HepG2 (cell line): ENCODE measurements around the gene APOC3. TPM values are rescaled to one million over a fixed set of nuclear protein-coding genes. Genes with fewer than 3 reads are reported as not detected.

Experiments
- HDAC1 ChIP-seq: sonication (generic); formaldehyde crosslinking; IDR thresholded peaks from 2 replicates; pipeline ENCODE4 v1.5.1; 2020; ENCODE audit warnings: mild to moderate bottlenecking, missing genetic modification reagents
- HOXA3 ChIP-seq: sonication (generic); formaldehyde crosslinking; IDR thresholded peaks from 2 replicates; pipeline ENCODE4 v1.5.0; 2020; ENCODE audit warnings: missing genetic modification reagents
- KLF16 ChIP-seq, 2 experiments: sonication (generic) in 1 of 2; formaldehyde crosslinking in 1 of 2; IDR thresholded peaks; 2 replicates each; pipeline versions ENCODE4 v1.6.1 to v1.8.0; 2016 to 2023; ENCODE audit warnings: missing genetic modification reagents in 2 of 2, missing compliant biosample characterization in 1 of 2
- MYNN ChIP-seq: sonication (generic); formaldehyde crosslinking; IDR thresholded peaks from 2 replicates; pipeline ENCODE4 v1.4.0; 2020; ENCODE audit warnings: mild to moderate bottlenecking, low read depth, missing genetic modification reagents
- MZF1 ChIP-seq: sonication (generic); formaldehyde crosslinking; IDR thresholded peaks from 2 replicates; pipeline ENCODE4 v1.8.1; 2023; ENCODE audit warnings: mild to moderate bottlenecking, missing genetic modification reagents, borderline replicate concordance
- TOPORS ChIP-seq: sonication (generic); formaldehyde crosslinking; IDR thresholded peaks from 2 replicates; pipeline ENCODE4 v1.8.0; 2023; ENCODE audit warnings: mild to moderate bottlenecking, missing genetic modification reagents
- TSC22D2 ChIP-seq: sonication (generic); formaldehyde crosslinking; IDR thresholded peaks from 2 replicates; pipeline ENCODE4 v1.5.1; 2020; ENCODE audit warnings: missing genetic modification reagents, mild to moderate bottlenecking, borderline replicate concordance
- ZNF207 ChIP-seq: fragments of 450-650 bp; IDR thresholded peaks from 2 replicates; pipeline ENCODE4 v1.6.1; 2016; ENCODE audit warnings: antibody characterized with exemption, borderline replicate concordance
- ZNF225 ChIP-seq: sonication (generic); formaldehyde crosslinking; IDR thresholded peaks from 2 replicates; pipeline ENCODE4 v1.4.0; 2020; ENCODE audit warnings: mild to moderate bottlenecking, missing genetic modification reagents
- ZNF335 ChIP-seq: sonication (generic); formaldehyde crosslinking; IDR thresholded peaks from 2 replicates; pipeline ENCODE4 v1.4.0; 2020; ENCODE audit warnings: missing genetic modification reagents
- ZNF510 ChIP-seq: sonication (generic); formaldehyde crosslinking; IDR thresholded peaks from 2 replicates; pipeline ENCODE4 v1.4.0; 2020; ENCODE audit warnings: low read depth, mild to moderate bottlenecking, missing genetic modification reagents
- polyA plus RNA-seq, 8 experiments: library from polyadenylated mRNA; depleted of rRNA in 3 of 8; stranded (reverse) in 7 of 8; unstranded in 1 of 8; fragments of >200 nt; fragmentation: Illumina TruSeq in 4 of 8; extraction: Trizol in 4 of 8; gene quantifications; 2 replicates each; pipeline versions ENCODE4 v1.2.1 to v1.2.3, GENCODE V29; 2011 to 2016; ENCODE audit warnings: low read depth in 4 of 8, missing spikeins in 1 of 8, mixed read lengths in 1 of 8; ENCODE audit not compliant: insufficient read depth in 1 of 8
- total RNA-seq, 5 experiments: library from RNA; depleted of rRNA; stranded (reverse); fragments of >200 nt; fragmentation: Illumina TruSeq; extraction: Trizol; gene quantifications; 2 replicates each; pipeline ENCODE4 v1.2.3, GENCODE V29; 2016; ENCODE audit warnings: low read depth in 1 of 5
- TF ChIP-seq, protein P1 (sequence below): sonication (generic); formaldehyde crosslinking; IDR thresholded peaks from 2 replicates; pipeline ENCODE4 v1.5.1; 2020; ENCODE audit warnings: mild to moderate bottlenecking, missing genetic modification reagents, moderate library complexity
- TF ChIP-seq, protein P2 (sequence below): IDR thresholded peaks from 2 replicates; pipeline ENCODE4 v1.6.1; 2016; ENCODE audit warnings: low read depth, missing genetic modification reagents, missing compliant biosample characterization
- TF ChIP-seq, protein P3 (sequence below): IDR thresholded peaks from 2 replicates; pipeline ENCODE4 v1.6.1; 2016; ENCODE audit warnings: control low read depth
- TF ChIP-seq, protein P4 (sequence below): sonication (generic); formaldehyde crosslinking; IDR thresholded peaks from 2 replicates; pipeline ENCODE4 v1.5.0; 2020; ENCODE audit warnings: mild to moderate bottlenecking, missing genetic modification reagents
- TF ChIP-seq, protein P5 (sequence below): IDR thresholded peaks from 2 replicates; pipeline ENCODE4 v1.6.1; 2018; ENCODE audit warnings: missing genetic modification reagents

The APOC3 gene
- total and polyA plus RNA-seq, 2 of the 13 experiments (the other 11 are each of a cell fraction or from before 2014, with no cell fraction given), result 314 to 687 TPM

DNA sequence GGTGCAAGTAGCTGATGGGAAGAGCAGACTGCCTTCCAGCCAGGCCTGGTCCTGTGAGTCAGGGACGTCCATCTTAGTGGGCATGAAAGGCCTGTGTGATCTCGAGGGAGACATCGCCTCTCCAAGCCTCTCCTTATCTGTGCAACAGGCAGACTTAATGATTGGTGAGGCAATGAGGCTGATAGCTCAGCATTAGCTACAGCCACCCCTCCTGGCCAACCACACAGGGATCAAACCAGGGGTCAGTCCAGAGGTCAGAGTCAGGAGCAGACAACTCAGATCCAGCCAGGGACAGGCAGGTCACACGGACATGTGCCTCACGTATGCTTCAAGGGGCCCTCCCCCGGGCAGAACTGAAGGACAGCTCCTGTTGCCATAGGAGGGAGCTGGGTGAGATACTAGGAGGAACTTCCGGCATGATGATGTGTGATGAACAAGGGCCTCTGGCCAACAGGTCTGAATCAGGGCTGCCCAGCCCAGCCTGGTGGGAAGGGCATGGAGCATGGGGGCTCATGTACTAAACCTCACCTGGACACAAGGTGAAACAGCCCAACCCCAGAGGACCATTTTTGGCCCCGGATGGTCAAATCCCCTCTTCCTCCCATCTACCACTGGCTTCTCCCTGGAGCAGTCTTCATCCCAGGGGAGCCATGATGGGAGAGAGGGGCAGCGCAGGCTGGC lies 2.8 kb upstream of the APOC3 start (continued):
- TF ChIP-seq, protein P1, sequence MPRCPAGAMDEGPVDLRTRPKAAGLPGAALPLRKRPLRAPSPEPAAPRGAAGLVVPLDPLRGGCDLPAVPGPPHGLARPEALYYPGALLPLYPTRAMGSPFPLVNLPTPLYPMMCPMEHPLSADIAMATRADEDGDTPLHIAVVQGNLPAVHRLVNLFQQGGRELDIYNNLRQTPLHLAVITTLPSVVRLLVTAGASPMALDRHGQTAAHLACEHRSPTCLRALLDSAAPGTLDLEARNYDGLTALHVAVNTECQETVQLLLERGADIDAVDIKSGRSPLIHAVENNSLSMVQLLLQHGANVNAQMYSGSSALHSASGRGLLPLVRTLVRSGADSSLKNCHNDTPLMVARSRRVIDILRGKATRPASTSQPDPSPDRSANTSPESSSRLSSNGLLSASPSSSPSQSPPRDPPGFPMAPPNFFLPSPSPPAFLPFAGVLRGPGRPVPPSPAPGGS (CRISPR knock-in tag), result peak; percentile 85; the same call in 1 of the 2 replicates
- TF ChIP-seq KLF16 (CRISPR knock-in tag; IDR thresholded peaks at IDR 0.05) (peak in 1 of 2 experiments; percentile 84; a peak in 2 of 4 replicates), MZF1 (CRISPR knock-in tag) (no peak), ZNF335 (CRISPR knock-in tag) (peak; percentile 45; the same call in 1 of the 2 replicates), TOPORS (peak; percentile 65; the same call in 1 of the 2 replicates), HOXA3 (CRISPR knock-in tag) (peak; percentile 88), ZNF207 (no peak), TSC22D2 (CRISPR knock-in tag) (no peak; the same call in 1 of the 2 replicates), MYNN (0 out of 2 replicates have a peak, but pooled peaks have one; percentile 24), HDAC1 (CRISPR knock-in tag) (peak; percentile 86), ZNF225 (CRISPR knock-in tag) (0 out of 2 replicates have a peak, but pooled peaks have one; percentile 61), ZNF510 (CRISPR knock-in tag) (peak; percentile 53; the same call in 1 of the 2 replicates)
- TF ChIP-seq, protein P2, sequence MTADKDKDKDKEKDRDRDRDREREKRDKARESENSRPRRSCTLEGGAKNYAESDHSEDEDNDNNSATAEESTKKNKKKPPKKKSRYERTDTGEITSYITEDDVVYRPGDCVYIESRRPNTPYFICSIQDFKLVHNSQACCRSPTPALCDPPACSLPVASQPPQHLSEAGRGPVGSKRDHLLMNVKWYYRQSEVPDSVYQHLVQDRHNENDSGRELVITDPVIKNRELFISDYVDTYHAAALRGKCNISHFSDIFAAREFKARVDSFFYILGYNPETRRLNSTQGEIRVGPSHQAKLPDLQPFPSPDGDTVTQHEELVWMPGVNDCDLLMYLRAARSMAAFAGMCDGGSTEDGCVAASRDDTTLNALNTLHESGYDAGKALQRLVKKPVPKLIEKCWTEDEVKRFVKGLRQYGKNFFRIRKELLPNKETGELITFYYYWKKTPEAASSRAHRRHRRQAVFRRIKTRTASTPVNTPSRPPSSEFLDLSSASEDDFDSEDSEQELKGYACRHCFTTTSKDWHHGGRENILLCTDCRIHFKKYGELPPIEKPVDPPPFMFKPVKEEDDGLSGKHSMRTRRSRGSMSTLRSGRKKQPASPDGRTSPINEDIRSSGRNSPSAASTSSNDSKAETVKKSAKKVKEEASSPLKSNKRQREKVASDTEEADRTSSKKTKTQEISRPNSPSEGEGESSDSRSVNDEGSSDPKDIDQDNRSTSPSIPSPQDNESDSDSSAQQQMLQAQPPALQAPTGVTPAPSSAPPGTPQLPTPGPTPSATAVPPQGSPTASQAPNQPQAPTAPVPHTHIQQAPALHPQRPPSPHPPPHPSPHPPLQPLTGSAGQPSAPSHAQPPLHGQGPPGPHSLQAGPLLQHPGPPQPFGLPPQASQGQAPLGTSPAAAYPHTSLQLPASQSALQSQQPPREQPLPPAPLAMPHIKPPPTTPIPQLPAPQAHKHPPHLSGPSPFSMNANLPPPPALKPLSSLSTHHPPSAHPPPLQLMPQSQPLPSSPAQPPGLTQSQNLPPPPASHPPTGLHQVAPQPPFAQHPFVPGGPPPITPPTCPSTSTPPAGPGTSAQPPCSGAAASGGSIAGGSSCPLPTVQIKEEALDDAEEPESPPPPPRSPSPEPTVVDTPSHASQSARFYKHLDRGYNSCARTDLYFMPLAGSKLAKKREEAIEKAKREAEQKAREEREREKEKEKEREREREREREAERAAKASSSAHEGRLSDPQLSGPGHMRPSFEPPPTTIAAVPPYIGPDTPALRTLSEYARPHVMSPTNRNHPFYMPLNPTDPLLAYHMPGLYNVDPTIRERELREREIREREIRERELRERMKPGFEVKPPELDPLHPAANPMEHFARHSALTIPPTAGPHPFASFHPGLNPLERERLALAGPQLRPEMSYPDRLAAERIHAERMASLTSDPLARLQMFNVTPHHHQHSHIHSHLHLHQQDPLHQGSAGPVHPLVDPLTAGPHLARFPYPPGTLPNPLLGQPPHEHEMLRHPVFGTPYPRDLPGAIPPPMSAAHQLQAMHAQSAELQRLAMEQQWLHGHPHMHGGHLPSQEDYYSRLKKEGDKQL (CRISPR knock-in tag), result peak; percentile 67; the same call in 1 of the 2 replicates
- TF ChIP-seq, protein P3, sequence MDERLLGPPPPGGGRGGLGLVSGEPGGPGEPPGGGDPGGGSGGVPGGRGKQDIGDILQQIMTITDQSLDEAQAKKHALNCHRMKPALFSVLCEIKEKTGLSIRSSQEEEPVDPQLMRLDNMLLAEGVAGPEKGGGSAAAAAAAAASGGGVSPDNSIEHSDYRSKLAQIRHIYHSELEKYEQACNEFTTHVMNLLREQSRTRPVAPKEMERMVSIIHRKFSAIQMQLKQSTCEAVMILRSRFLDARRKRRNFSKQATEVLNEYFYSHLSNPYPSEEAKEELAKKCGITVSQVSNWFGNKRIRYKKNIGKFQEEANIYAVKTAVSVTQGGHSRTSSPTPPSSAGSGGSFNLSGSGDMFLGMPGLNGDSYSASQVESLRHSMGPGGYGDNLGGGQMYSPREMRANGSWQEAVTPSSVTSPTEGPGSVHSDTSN, result peak; percentile 75
- TF ChIP-seq, protein P4, sequence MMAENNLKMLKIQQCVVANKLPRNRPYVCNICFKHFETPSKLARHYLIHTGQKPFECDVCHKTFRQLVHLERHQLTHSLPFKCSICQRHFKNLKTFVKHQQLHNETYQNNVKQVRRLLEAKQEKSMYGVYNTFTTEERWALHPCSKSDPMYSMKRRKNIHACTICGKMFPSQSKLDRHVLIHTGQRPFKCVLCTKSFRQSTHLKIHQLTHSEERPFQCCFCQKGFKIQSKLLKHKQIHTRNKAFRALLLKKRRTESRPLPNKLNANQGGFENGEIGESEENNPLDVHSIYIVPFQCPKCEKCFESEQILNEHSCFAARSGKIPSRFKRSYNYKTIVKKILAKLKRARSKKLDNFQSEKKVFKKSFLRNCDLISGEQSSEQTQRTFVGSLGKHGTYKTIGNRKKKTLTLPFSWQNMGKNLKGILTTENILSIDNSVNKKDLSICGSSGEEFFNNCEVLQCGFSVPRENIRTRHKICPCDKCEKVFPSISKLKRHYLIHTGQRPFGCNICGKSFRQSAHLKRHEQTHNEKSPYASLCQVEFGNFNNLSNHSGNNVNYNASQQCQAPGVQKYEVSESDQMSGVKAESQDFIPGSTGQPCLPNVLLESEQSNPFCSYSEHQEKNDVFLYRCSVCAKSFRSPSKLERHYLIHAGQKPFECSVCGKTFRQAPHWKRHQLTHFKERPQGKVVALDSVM (CRISPR knock-in tag), result no peak; the same call in 1 of the 2 replicates
- TF ChIP-seq, protein P5, sequence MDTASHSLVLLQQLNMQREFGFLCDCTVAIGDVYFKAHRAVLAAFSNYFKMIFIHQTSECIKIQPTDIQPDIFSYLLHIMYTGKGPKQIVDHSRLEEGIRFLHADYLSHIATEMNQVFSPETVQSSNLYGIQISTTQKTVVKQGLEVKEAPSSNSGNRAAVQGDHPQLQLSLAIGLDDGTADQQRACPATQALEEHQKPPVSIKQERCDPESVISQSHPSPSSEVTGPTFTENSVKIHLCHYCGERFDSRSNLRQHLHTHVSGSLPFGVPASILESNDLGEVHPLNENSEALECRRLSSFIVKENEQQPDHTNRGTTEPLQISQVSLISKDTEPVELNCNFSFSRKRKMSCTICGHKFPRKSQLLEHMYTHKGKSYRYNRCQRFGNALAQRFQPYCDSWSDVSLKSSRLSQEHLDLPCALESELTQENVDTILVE (CRISPR knock-in tag), result 0 out of 2 replicates have a peak, but pooled peaks have one; percentile 49
